ENCODE data around the gene KCNH1. TPM values are rescaled to one million over a fixed set of nuclear protein-coding genes. Genes with fewer than 3 reads are reported as not detected.

The KCNH1 gene
- total RNA-seq, 1 experiment from 2014 or later = not detected

GRCh38 chr1:210697185-210697584 lies 436.8 kb downstream of the KCNH1 start:
- no peaks in the 10 kb centered on the region for H3K79me2 ChIP-seq (ENCODE audit: insufficient read depth, low read length)
- H3K9me2 ChIP-seq (ENCODE audit: insufficient read depth) = no peaks in the 10 kb centered on the region
- RAD21 ChIA-PET (ENCODE audit: low non-redundant PET in 1 of 2, low total read pairs in 2 of 2, uncharacterized antibody in 2 of 2, unreplicated experiment in 2 of 2) = no interaction called here
- no peaks in the 10 kb centered on the region for H3K9me3 ChIP-seq (ENCODE audit: control insufficient read depth in 1 of 2, insufficient read depth in 1 of 2, low read depth in 1 of 2, low read length in 2 of 2)
- H3K27me3 ChIP-seq (ENCODE audit: insufficient read depth, low read length) = peaks cover 35% of the 10 kb centered on the region
- H3K36me3 ChIP-seq (ENCODE audit: control insufficient read depth in 1 of 2, insufficient read depth in 2 of 2, low read length in 2 of 2) = no peaks in the 10 kb centered on the region
- H3K4me1 ChIP-seq (ENCODE audit: control insufficient read depth in 1 of 2, insufficient read depth in 2 of 2, low read length in 2 of 2) = no peaks in the 10 kb centered on the region
- TF ChIP-seq CBX3 (IDR thresholded peaks at IDR 0.05; ENCODE audit: low read depth) (no peak), EZH2phosphoT487 (IDR thresholded peaks at IDR 0.05; ENCODE audit: borderline replicate concordance) (no peak), SRF (IDR thresholded peaks at IDR 0.05; ENCODE audit: low read depth) (no peak), ATF3 (IDR thresholded peaks at IDR 0.05) (no peak), EZH2 (IDR thresholded peaks at IDR 0.05) (no peak), FOSL1 (IDR thresholded peaks at IDR 0.05; ENCODE audit: low read depth) (no peak), CTCF (IDR thresholded peaks at IDR 0.05 in 2 of 3, conservative IDR thresholded peaks at IDR 0.05 in 1 of 3; ENCODE audit: borderline replicate concordance in 1 of 3, insufficient read depth in 1 of 3, low read depth in 2 of 3, low read length in 2 of 3) (no peak), POLR2A (IDR thresholded peaks at IDR 0.05; ENCODE audit: borderline replicate concordance, extremely low read depth, insufficient read depth, insufficient read length) (no peak), REST (IDR thresholded peaks at IDR 0.05; ENCODE audit: low read depth) (no peak), POLR2AphosphoS5 (IDR thresholded peaks at IDR 0.05; ENCODE audit: low read depth, low read length) (no peak), SP1 (IDR thresholded peaks at IDR 0.05; ENCODE audit: low read depth) (no peak), JUND (IDR thresholded peaks at IDR 0.05) (no peak), EGR1 (IDR thresholded peaks at IDR 0.05; ENCODE audit: low read depth) (no peak), CEBPB (IDR thresholded peaks at IDR 0.05; ENCODE audit: low read depth) (no peak), ELF1 (IDR thresholded peaks at IDR 0.05; ENCODE audit: borderline replicate concordance, low read depth) (no peak)
- TF ChIP-seq, protein P1, sequence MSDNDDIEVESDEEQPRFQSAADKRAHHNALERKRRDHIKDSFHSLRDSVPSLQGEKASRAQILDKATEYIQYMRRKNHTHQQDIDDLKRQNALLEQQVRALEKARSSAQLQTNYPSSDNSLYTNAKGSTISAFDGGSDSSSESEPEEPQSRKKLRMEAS (IDR thresholded peaks at IDR 0.05) = no peak
- DNase-seq (ENCODE audit: low read depth, low spot score) (no peak), ATAC-seq (no peak)
- intact Hi-C loops (cut with micrococcal nuclease) = no loop called here
- no peak overlapping the region for H3K9ac ChIP-seq (ENCODE audit: low read length)
- H3K4me2 ChIP-seq (ENCODE audit: low read length) = no peak overlapping the region
- BruUV-seq (replicated peaks) = no TSS peak
- H3K4me3 ChIP-seq (replicated peaks in 1 of 2; ENCODE audit: low read depth in 1 of 2, low read length in 2 of 2) = no peak overlapping the region
- no peak overlapping the region for H2AFZ ChIP-seq (ENCODE audit: low read depth, low read length, poor library complexity, severe bottlenecking)
- CTCF ChIA-PET = no interaction called here
- no peak overlapping the region for H3K27ac ChIP-seq (ENCODE audit: low read depth, low read length)
- POLR2A ChIA-PET = no interaction called here
- no peaks in the 10 kb centered on the region for H4K20me1 ChIP-seq (ENCODE audit: insufficient read depth)

Data from HCT116 (cell line).